Left lobe of liver (tissue), 2 donors: ENCODE measurements around the gene BANK1. TPM values are rescaled to one million over a fixed set of nuclear protein-coding genes. Genes with fewer than 3 reads are reported as not detected.

ENCODE experiments used
- ATAC-seq: fragments of 200-7000 bp; cut with Tn5 transposase; one replicate; pipeline ENCODE4 v1.9.1; 2020; ENCODE audit warnings: mild to moderate bottlenecking, moderate library complexity
- DNase-seq: peaks from one replicate; pipeline ENCODE4 v3.0.0-alpha.2; 2020; ENCODE audit warnings: low spot score
- total RNA-seq: library from RNA; stranded (reverse); gene quantifications from one replicate; pipeline ENCODE4 v1.2.1, GENCODE V29; 2021
- donor health status: DM: no; HTN: no; CAD: no; lungs with moderate emphysema.
- donor health status: DM: no; HTN: yes; CAD: no.

Gene BANK1
- total RNA-seq, 1 donor from 2014 or later = 0.10 TPM

DNA sequence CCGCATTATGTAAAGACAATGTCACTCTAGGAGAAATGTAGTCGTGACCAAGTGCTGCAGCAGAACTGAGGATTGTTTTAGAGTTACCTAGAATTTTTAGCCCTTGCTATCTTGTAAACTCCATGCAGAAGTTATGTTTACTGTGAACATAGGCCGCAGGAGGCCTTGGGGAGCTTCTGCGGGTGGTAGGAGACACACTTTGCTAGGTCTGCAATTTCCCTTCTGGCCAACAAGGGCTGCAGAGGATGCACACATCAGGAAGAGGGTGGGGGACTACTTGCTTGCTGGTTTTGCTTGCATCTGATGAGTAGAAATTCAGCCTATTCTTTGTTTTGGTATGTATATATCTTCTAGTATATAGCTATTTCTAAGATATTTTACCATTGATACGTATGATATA lies 23.1 kb downstream of the BANK1 start:
- no peak for ATAC-seq
- DNase-seq = no peak

- ATAC-seq = no peak
- DNase-seq = no peak
Observed at GRCh38 chr4:101818362-101818761, 27.8 kb downstream of the BANK1 start.

DNA sequence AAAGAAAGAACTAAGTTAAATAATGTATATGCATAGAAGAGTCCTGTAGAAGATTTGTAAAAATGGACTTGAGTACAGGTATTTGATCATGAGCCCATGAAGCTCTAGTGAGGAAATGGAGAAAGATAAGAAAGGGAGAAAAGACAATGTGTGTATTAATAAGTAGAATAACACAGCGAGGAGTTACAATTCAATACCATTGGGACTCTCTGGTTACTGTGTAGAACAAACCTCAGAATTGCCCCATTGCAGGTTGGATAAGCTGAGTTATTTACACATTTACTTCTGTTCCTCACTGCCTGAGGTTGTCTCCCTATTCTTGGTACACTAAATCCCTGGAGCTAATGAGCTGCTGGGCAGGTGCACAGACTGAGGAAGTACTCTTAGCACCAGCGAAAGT lies 33.3 kb downstream of the BANK1 start:
- no peak for DNase-seq
- no peak for ATAC-seq

- ATAC-seq (no peak), DNase-seq (no peak)
Observed at GRCh38 chr4:101824500-101824899, 34.0 kb downstream of the BANK1 start.

DNA sequence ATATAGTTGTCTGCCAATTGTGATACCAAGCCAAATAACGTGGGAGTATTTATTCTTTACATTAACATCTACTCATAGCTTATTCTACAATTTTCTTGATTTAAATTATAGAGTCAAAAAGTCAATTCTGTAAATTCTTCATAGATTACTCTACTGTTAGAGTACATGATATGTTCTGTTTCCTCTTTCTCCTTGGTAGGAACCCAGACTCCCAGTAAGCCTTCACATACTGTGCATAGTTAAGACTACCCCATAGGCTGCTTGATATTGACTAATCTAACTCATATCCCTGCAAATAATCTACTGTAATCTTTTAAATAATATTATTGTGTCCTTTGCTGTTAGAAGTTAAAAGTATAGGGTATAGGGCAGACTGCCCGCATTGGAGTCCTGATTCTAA lies 35.4 kb downstream of the BANK1 start:
- DNase-seq (no peak), ATAC-seq (no peak)

DNA sequence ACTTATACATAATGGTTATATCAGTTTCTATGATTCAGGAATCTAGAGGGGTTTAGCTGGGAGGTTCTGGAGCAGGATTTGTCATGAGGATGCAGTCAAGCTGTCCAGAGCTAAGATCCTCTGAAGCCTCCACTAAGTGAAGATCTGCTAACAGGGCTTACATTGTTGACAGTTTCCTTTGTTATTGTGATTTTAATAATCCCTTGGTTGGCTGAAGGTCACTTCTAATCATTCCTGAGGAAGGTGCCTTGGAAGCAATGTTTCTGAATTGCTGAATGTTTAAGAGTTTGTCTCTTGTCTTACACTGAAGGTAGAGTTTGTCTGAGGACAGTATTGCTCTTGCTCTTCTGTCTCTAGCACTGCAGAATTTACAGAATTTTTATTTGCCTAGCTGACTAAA lies 41.3 kb downstream of the BANK1 start:
- DNase-seq = no peak
- ATAC-seq = no peak

DNA sequence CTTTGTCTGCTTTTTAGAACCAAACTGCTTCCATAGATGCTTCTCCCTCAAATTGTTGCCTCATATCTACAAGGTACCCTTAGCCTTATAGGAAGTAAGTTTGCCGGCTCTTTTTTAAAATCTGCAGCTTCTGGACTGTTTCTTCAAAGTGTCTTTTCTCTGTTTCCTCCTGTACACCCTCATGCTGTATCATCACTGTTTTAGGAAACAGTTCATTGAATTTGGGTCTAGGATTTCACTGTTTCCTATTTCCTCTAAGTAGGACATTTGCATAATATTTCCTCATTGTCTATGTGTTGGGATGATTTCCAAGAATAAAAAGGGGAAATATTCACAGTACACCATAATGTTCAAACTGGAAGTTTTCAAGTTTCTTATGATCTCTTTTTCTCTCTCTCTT lies 43.0 kb downstream of the BANK1 start:
- ATAC-seq = no peak
- no peak for DNase-seq

GRCh38 chr4:101835121-101835904 lies 44.8 kb downstream of the BANK1 start:
- ATAC-seq (no peak), DNase-seq (no peak)

DNA sequence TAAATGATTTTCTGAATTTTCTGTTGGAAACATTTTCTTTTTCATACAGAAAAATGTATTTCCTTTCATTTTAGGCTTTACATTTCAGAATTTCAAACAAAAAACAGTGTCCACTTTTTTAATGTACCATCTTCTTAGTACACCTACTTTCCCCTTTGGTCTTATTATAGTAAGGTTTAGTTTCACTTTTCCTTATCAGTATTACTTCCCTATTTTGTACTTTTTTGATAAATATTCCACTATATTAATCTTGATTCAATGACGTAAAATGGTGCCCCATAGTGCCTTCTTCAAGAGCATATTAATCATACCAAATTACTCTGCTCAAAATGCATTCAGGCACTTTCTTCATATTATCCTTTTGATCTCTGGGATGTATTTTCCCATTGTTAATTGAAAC lies 52.5 kb downstream of the BANK1 start:
- ATAC-seq = no peak
- DNase-seq = no peak

DNA sequence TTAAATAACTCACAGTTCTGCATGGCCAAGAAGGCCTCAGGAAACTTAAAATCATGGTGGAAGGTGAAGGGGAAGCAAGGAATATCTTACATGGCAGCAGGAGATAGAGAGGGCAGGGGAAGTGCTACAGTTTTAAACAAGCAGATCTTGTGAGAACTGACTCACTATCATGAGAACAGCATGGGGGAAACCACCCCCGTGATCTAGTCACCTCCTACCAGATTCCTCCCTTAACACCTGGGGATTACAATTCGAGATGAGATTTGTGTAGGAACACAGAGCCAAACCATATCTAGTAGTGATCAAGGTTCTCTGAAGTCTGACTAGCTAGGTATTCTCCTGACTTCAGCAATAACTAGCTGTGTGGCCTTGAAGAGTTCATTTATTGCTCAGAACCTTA lies 56.0 kb downstream of the BANK1 start:
- no peak for ATAC-seq
- no peak for DNase-seq

DNA sequence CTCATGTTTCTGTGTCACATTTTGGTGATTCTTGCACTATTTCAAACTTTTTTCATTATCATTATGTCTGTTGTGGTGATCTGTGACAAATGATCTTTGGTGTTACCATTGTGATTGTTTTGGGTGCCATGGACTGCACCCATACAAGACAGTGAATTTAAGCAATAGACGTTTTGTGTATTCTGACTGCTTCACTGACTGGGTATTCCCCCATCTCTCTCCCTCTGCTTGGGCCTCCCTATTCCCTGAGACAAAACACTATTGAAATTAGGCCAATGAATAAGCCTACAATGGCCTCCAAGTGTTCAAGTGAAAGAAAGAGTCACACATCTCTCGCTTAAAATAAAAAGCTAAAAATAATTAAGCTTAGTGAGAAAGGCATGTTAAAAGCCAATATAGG lies 60.2 kb downstream of the BANK1 start:
- ATAC-seq = no peak
- DNase-seq = no peak

- DNase-seq = no peak
- no peak for ATAC-seq
Observed at GRCh38 chr4:101851672-101852071, 61.1 kb downstream of the BANK1 start.

DNA sequence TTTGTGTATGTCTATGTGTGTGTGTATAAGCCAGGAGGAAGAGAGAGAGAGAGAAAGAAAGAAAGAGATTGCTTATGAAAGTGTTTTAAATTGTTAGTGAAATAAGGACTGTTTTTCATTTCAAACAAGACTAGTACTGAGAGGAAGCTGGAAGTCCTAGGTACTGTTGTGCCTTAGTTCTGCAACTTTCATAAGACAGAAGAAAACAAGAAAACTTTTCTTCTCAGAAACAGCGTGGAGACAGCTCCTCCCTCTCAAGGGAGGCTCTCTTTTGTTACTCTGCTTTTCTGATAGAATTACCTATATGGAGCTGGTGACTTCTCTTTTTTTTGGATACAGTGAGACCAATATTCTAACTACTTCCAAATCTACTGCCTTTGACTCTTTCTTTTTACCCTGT lies 62.5 kb downstream of the BANK1 start:
- DNase-seq (no peak), ATAC-seq (no peak)

DNA sequence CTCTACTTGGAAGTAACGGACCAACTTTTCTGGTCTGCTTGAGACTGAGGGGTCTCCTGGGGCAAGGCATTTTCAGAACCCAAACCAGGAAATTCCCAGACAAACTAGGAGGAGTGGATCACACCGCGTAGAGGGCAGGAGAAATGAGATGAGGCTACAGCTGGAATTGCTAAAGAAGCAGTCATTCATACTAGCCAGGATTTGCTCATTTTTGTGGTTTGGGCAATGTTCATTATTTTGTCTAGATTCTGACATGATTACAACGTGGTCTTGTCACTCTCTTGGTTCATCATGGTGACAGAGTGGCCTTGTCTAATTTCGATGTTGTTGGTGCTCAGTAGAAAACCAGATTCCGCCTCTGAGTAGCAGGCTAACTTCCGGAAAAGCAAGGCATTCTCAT lies 63.2 kb downstream of the BANK1 start:
- ATAC-seq (no peak), DNase-seq (no peak)

GRCh38 chr4:101855239-101855638 lies 64.7 kb downstream of the BANK1 start:
- no peak for ATAC-seq

DNA sequence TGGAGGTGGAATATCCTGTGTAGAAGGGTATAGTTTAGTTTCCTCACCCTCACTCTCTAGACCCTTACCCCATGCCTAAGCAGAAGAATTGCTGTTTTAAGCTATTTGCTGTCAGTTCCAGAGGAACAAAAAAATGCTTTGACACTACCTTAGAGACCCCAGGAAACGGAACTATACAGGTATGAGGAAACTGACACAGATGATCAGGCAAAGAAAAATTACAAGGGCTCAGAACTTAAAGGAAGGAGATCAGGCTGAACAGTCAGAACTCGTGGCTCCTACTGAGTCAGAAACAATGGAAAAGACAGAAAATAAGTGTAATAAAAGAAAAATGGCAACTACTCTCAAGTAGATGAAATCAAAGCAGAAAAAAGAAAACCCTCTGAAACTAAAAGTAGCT lies 65.6 kb downstream of the BANK1 start:
- ATAC-seq (no peak), DNase-seq (no peak)

More at GRCh38 chr4:101855239-101855638, 64.7 kb downstream of the BANK1 start:
- no peak for DNase-seq

DNA sequence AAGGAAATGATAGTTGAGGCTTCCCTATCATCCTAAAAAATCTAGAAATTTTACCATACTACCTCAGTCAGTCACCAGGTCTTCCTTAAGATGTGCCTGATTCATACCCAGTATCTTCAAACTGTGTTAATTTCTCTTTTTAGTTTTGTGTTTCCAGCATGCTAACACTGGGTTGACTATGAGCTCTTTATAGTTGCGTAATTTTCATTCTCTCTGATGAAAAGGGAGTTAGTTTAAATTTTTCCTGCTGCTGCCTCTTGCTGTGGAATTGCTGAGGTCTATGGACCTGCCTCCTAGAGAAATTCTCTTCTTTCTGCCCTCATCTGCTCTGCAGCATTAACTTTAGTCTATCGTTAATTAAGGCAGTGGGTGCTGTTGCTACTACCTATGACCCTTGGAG lies 66.6 kb downstream of the BANK1 start:
- no peak for ATAC-seq

GRCh38 chr4:101858641-101859040 lies 68.1 kb downstream of the BANK1 start:
- DNase-seq (no peak), ATAC-seq (no peak)

More for the DNA sequence above, 66.6 kb downstream of the BANK1 start:
- DNase-seq = no peak

DNA sequence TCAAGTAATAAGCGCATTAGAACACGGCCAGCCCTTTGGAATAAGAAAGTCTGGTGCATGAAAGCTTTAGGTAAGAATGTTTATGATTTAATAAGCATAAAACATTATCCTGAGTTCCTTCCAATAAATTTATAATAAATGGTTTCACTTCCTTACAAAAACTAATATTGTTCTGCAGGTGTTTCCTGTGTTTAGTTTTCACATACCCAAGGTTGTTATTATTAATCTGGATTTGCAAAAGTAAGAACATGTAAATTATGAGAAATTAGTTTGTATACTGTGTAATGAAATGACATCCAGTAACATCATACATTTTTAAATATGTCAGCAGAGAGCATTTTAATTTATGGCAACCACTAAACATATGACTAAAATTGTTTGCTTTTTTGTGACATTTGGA lies 72.1 kb downstream of the BANK1 start:
- no peak for DNase-seq
- ATAC-seq = no peak

- DNase-seq = no peak
- no peak for ATAC-seq
Observed at GRCh38 chr4:101864660-101865059, 74.1 kb downstream of the BANK1 start.

DNA sequence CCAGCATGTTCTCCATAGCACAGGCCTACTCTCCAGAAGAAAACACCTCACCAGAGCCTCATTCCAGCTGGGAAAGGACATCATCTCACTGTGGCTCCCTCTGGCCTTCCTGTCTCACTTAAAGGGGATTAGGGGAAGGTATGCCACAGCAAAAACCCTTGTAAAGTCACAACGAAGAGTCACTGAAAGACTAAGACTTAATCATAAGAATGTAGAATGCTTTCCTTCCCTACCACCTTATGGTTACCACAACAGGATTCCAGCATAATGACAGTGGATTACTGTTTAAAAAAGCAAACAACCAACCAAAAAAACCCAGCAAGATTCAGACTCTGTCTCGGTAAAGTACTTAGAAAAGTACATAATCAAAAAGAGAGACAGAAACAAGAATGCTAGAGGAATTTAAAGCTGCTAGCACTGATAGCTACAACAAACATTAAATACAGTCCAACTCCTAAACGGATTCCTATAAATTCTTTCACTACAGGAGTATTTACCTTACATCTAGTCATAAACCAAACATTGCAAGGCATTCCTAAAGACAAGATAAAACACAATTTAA lies 75.1 kb downstream of the BANK1 start:
- no peak for DNase-seq
- no peak for ATAC-seq

DNA sequence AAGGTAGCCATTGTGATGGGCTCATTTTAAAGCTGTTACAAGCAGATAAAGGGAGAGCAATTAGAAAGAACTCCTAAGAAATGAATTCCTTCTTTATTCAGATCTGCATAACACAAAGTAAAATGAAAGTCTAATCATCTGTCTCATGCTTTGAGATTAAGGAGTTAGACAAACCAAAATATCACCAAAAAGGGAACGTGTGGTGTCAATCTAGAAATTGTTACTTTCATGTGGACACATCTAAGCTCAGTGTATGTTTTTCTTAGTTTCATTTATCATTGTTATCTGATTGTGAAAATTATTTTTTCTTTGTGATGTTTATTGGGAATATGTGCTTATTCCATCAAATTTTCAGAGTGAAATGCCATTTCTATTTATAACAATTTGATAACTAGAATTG lies 80.3 kb downstream of the BANK1 start:
- DNase-seq (no peak), ATAC-seq (no peak)
